Measurements from ENCODE around the gene ALDH1B1. TPM values are rescaled to one million over a fixed set of nuclear protein-coding genes. Genes with fewer than 3 reads are reported as not detected.

The ALDH1B1 gene
- total and polyA plus RNA-seq, 2 donors (not counting 1 experiment from before 2014, with no cell fraction given), result 16.2 to 17.4 TPM

GRCh38 chr9:38359297-38359653 is 33.2 kb upstream of the ALDH1B1 start:
- DNase-seq (ENCODE audit: low read depth in 2 of 2), result no peak
- Histone ChIP-seq H3K79me2 (ENCODE audit: control insufficient read depth, insufficient read depth, low read length) (no peaks in the 10 kb centered on the region), H3K27ac (ENCODE audit: insufficient read depth, low read length) (no peak overlapping the region), H3K27me3 (ENCODE audit: control insufficient read depth, insufficient read depth, low read length) (no peaks in the 10 kb centered on the region), H3K9ac (ENCODE audit: insufficient read depth, low read length) (no peak overlapping the region), H3K4me2 (ENCODE audit: extremely low read depth, insufficient read depth, low read length) (no peak overlapping the region), H3K4me1 (ENCODE audit: control insufficient read depth, extremely low read depth, insufficient read depth, low read length) (peaks cover 5% of the 10 kb centered on the region), H4K20me1 (ENCODE audit: control insufficient read depth, extremely low read depth, insufficient read depth, low read length) (no peaks in the 10 kb centered on the region), H3K9me3 (ENCODE audit: control insufficient read depth, insufficient read depth, low read depth, low read length) (no peaks in the 10 kb centered on the region), H3K4me3 (replicated peaks in 1 of 4; ENCODE audit: control extremely low read depth in 1 of 4, insufficient read depth in 1 of 4, low read depth in 3 of 4, low read length in 4 of 4) (no peak overlapping the region), H2AFZ (ENCODE audit: low read length) (no peak overlapping the region), H3K36me3 (ENCODE audit: control insufficient read depth, insufficient read depth, low read length) (no peaks in the 10 kb centered on the region)
- TF ChIP-seq EZH2 (IDR thresholded peaks at IDR 0.05; ENCODE audit: low read length, missing control alignments), result no peak
- no peak for TF ChIP-seq CTCF (conservative IDR thresholded peaks at IDR 0.05 in 1 of 2, IDR thresholded peaks at IDR 0.05 in 1 of 2; ENCODE audit: low read depth in 1 of 2, low read length in 2 of 2)

- no peaks in the 10 kb centered on the region for H4K20me1 ChIP-seq (ENCODE audit: control insufficient read depth, extremely low read depth, insufficient read depth, low read length)
- H3K4me2 ChIP-seq (ENCODE audit: extremely low read depth, insufficient read depth, low read length), result no peak overlapping the region
- no peak overlapping the region for H2AFZ ChIP-seq (ENCODE audit: low read length)
- no peaks in the 10 kb centered on the region for H3K36me3 ChIP-seq (ENCODE audit: control insufficient read depth, insufficient read depth, low read length)
- no peak overlapping the region for H3K9ac ChIP-seq (ENCODE audit: insufficient read depth, low read length)
- no peak overlapping the region for H3K4me3 ChIP-seq (replicated peaks in 1 of 4; ENCODE audit: control extremely low read depth in 1 of 4, insufficient read depth in 1 of 4, low read depth in 3 of 4, low read length in 4 of 4)
- no peaks in the 10 kb centered on the region for H3K9me3 ChIP-seq (ENCODE audit: control insufficient read depth, insufficient read depth, low read depth, low read length)
- H3K27ac ChIP-seq (ENCODE audit: insufficient read depth, low read length), result no peak overlapping the region
- H3K79me2 ChIP-seq (ENCODE audit: control insufficient read depth, insufficient read depth, low read length), result no peaks in the 10 kb centered on the region
- no peak for TF ChIP-seq EZH2 (IDR thresholded peaks at IDR 0.05; ENCODE audit: low read length, missing control alignments)
- no peaks in the 10 kb centered on the region for H3K27me3 ChIP-seq (ENCODE audit: control insufficient read depth, insufficient read depth, low read length)
- peaks cover 5% of the 10 kb centered on the region for H3K4me1 ChIP-seq (ENCODE audit: control insufficient read depth, extremely low read depth, insufficient read depth, low read length)
- peak in 1 of 2 donors; percentile 50 for DNase-seq (ENCODE audit: low read depth in 2 of 2)
Observed at GRCh38 chr9:38359689-38360385, 32.7 kb upstream of the ALDH1B1 start.

- H3K9ac ChIP-seq (ENCODE audit: insufficient read depth, low read length), result no peak overlapping the region
Observed at GRCh38 chr9:38360839-38361472, 31.5 kb upstream of the ALDH1B1 start.

More at GRCh38 chr9:38360839-38361472, 31.5 kb upstream of the ALDH1B1 start:
- no peaks in the 10 kb centered on the region for H3K9me3 ChIP-seq (ENCODE audit: control insufficient read depth, insufficient read depth, low read depth, low read length)
- peaks cover 5% of the 10 kb centered on the region for H3K4me1 ChIP-seq (ENCODE audit: control insufficient read depth, extremely low read depth, insufficient read depth, low read length)
- peak in 1 of 2 donors; percentile 21 for DNase-seq (ENCODE audit: low read depth in 2 of 2)
- no peak overlapping the region for H2AFZ ChIP-seq (ENCODE audit: low read length)
- no peaks in the 10 kb centered on the region for H3K79me2 ChIP-seq (ENCODE audit: control insufficient read depth, insufficient read depth, low read length)
- no peak overlapping the region for H3K4me2 ChIP-seq (ENCODE audit: extremely low read depth, insufficient read depth, low read length)
- H3K27ac ChIP-seq (ENCODE audit: insufficient read depth, low read length), result no peak overlapping the region
- no peaks in the 10 kb centered on the region for H4K20me1 ChIP-seq (ENCODE audit: control insufficient read depth, extremely low read depth, insufficient read depth, low read length)
- H3K27me3 ChIP-seq (ENCODE audit: control insufficient read depth, insufficient read depth, low read length), result no peaks in the 10 kb centered on the region
- TF ChIP-seq CTCF (conservative IDR thresholded peaks at IDR 0.05 in 1 of 2, IDR thresholded peaks at IDR 0.05 in 1 of 2; ENCODE audit: low read depth in 1 of 2, low read length in 2 of 2), result no peak
- no peak overlapping the region for H3K4me3 ChIP-seq (replicated peaks in 1 of 4; ENCODE audit: control extremely low read depth in 1 of 4, insufficient read depth in 1 of 4, low read depth in 3 of 4, low read length in 4 of 4)
- H3K36me3 ChIP-seq (ENCODE audit: control insufficient read depth, insufficient read depth, low read length), result no peaks in the 10 kb centered on the region

Data from fibroblast of lung (primary cell).